RPMI8226 (cell line): ENCODE measurements around the gene NFS1.
"Not testable (repeated sequence)": the region's sequence is repeated elsewhere in the genome, so short reads cannot be mapped to it uniquely, and the experiment has no call there.

Source experiments
- DNase-seq: peaks from one replicate; pipeline ENCODE4 v3.0.0-alpha.2; 2015

The NFS1 gene

DNA sequence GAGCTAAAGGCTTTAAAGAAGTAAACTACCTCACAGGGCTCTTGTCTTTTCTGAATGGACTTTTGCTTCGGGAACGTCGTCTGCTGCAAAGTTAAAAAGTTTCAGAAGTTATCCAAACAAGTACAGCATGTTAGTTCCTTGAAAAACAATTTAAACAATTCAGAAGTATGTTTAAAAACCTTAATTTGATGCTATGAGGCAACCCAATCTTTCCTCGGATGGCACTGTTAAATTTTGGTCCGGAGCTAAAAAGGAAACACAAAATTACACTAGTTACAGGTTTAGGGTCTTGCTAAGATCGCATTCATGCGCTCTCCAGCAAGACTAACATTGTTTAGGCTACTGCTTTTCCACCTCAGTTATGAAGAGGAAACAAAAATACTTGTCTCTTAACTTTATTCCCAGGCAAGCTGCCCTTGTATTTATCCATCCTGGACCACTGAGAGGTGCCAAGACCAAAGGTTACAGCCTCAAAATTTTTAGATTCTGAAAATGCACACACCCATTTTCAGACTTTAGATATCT is 30.2 kb upstream of the NFS1 start:
- no peak for DNase-seq

DNA sequence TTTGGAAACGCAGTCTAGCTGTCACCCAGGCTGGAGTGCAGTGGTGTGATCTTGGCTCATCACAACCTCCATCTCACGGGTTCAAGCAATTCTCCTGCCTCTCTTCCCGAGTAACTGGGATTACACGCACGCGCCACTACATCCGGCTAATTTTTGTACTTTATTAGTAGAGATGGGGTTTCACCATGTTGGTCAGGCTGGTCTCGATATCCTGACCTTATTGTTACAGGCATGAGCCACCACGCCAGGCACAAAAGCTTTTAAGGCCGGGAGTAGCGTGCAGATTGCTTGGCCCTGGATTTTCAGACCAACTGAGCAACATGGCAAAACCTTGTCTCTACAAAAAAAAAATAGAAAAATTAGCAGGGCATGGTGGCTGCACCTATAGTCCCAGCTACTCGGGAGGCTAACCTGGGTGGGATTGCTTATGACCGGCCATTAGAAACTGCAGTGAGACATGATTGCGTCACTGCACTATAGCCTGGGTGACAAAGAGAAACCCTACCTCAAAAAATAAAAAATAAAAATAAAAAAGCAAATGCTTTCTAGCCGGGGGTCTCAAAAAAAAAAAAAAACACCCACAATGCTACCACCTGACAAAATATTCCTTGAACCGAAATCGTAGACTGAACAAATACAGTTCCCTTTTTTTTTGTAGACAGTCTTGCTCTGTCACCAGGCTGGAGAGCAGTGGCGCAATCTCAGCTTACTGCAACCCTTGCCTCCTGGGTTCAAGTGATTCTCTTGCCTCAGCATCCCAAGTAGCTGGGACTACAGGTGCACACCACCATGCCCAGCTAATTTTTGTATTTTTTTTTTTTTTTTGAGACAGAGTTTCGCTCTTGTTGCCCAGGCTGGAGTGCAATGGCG is 27.9 kb upstream of the NFS1 start:
- no peak for DNase-seq

DNA sequence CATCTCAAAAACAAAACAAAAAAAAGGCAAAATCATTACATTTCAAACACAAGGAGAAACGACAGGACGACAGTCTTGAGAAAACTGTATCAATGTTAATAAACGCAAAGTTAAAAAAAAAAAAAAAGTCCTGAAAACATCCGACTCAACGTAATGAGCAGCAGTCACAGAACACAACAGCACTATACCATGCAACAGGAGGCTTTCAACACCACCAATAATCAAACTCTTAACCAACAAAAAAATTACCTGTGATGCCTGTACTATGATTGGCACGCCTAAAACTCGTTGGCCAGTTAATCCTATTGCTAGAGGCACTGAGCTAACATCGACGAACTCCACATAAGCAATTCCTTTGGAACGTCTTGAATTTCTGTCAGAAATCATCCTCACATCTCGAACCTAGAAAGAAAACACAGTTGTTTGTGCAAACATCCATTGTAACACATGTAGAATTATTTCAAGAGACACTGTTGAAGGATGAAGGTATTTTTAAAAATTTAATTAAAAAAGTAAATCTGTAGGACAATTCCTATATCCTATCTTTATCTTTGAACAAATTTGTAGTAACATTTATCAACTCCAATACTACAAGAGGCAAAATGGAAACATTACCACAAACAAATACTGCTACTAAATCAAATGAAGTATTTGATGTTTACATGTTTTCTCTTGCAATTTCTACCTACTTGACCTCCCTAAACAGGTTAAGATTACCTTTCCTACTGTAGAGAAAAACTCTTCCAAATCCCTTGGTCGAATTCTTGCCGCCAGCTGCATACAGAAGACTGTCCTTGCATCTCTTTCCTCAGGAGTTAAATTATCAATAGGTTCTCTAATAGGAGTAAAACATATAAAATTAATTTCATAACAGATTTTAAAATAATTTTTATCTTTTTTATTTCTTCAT is 25.4 kb upstream of the NFS1 start:
- no peak for DNase-seq

DNA sequence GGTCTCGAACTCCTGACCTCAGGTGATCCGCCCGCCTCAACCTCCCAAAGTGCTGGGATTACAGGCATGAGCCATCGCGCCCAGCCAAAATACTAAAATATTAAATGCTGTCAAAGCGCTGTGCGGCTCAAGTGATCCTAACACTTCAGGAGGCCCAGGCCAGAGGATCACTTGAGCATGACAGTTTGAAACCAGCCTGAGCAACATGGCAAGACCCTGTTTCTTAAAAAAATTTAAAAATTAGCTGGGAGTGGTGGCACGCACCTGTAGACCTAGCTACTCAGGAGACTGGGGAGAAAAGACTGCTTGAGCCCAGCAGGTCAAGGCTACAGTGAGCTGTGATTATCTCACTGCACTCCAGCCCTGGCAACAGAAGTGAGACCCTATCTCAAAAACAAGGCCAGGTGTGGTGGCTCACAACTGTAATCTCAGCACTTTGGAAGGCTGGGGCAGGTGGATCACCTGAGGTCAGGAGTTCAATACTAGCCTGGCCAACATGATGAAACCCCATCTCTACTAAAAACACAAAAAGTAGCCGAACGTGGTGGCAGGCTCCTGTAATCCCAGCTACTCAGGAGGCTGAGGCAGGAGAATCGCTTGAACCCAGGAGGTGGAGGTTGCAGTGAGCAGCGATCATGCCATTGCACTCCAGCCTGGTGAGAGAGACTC is 24.6 kb upstream of the NFS1 start:
- DNase-seq = not testable (repeated sequence)

DNA sequence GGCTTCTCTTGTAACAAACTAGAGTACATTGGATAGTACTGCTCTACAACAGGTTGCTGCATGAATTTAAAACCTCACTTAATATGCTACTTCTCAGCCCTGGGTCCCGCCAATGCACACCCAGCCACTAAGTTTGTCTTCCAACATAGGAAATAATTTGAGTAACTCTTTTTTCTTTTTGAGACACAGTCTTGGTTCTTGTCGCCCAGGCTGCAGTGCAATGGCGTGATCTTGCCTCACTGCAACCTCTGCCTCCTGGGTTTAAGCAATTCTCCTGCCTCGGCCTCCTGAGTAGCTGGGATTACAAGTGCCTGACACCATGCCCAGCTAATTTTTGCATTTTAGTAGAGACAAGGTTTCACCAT is 24.1 kb upstream of the NFS1 start:
- not testable (repeated sequence) for DNase-seq

DNA sequence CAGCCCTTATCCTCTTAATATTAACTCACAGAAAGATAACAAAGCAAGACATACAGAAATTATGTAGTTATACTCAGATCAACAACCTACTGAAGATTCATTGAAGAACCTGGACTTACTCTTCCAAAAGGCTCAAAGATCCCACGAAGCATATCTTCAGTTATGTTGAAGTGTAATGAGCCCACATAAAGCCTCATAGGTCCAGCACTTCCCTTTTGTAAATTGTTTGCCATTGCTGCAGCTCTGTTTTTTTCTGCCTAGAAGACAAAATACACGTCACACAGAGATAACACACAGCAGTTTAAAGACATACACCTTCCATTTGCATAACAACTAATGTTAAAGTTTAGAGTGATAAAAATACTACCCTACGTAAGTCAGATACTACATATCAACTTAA is 22.5 kb upstream of the NFS1 start:
- DNase-seq = no peak

DNA sequence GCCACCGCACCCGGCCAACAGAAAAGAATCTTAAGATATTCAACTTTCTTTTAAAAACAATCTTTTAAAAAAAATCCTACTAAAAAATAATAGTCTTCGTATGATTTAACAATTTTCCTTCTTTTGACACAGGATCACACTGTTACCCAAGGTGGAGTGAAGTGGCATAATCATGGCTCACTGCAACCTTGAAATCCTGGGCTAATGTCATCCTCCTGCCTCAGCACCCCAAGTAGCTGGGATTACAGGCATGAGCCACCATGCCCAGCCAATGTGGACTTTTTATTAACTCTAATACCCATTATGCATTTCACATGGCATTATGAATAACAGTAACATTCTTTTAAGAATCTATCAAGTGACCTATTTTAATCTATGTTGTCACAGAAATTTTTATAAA is 22.1 kb upstream of the NFS1 start:
- DNase-seq = no peak

DNA sequence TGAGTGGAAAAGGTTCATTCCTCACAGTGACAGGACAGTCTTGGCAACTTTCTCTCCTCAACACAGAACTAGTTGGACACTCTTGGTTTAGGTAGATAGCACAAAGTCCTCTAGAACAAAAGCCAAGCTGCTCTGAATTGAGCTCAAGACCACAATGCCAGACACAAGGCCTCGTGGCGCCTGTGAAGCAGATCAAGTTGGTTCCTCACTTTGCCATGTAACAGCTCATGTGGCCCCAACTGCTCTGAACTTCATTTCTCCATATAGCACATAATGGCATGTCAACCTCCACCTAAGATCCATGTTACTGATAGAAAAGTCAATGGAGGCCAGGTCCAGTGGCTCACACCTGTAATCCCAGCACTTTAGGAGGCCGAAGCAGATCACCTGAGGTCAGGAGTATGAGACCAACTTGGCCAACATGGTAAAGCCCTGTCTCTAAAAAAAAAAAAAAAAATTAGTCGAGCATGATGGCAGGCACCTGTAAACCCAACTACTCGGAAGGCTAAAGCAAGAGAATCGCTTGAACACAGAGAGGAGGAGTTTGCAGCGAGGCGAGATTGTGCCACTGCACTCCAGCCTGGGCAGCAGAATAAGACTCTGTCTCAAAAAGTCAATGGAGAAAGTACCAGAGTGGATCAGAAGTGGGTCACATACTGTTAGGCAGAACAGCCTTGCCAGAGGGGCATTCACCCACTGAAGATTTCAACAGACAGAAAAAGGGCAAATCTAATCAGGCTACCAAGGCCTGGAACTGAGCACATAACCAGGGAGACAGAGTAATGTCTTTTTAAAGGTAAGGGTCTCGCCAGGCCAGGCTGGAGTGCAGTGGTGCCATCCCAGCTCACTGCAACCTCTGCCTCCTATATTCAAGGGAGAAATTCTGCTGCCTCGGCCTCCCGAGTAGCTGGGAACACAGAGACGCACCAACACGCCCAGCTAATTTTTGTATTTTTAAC is 21.3 kb upstream of the NFS1 start:
- DNase-seq = no peak

DNA sequence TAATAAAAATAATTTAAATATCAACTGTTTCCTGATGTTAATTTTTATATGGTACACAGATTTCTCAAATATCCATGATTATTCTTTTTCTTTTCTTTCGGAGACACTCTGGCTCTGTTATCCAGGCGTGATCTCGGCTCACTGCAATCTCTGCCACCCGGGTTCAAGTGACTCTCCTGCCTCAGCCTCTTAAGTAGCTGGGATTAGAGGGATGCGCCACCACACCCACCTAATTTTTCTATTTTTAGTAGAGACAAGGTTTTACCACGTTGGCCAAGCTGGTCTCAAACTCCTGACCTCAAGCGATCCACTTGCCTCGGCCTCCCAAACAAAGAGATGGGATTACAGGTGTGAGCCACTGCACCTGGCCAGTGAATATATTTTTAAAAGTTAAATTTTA is 20.6 kb upstream of the NFS1 start:
- DNase-seq = no peak

DNA sequence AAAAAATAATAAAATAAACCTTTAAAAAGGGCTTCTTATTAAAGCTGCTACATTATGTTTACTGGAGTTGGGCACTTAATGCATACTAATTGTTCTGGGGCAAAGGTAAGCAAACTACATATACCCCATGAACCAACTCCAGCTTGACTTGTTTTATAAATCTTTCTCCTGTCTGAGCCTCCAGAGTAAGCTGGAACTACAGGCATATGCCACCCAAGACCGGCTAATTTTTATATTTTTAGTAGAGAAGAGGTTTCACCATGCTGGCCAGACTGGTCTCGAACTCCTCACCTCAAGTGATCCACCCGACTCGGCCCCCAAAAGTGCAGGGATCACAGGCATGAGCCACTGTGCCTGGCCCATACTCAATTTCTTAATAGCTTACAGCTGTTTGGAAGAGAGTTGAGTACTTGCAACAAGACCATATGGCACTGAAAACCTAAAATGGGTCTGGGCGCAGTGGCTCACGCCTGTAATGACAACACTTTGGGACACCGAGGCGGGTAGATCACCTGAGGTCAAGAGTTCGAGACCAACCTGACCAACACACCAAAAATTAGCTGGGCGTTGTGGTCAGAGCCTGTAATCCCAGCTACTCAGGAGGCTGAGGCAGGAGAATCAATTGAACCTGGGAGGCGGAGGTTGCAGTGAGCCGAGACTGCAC is 20.0 kb upstream of the NFS1 start:
- no peak for DNase-seq

DNA sequence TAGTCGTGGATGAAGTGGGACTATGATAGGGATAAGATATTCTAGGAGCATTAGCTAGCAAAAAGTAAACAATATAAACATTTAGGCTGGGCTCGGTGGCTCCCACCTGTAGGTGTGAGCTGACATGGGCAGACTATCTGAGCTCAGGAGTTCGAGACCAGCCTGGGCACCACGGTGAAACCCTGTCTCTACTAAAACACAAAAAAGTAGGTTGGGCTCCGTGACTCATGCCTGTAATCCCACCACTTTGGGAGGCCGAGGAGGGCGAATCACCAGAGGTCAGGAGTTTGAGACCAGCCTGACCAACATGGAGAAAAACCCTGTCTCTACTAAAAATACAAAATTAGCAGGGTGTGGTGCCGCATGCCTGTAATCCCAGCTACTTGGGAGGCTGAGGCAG is 19.2 kb upstream of the NFS1 start:
- DNase-seq = not testable (repeated sequence)

DNA sequence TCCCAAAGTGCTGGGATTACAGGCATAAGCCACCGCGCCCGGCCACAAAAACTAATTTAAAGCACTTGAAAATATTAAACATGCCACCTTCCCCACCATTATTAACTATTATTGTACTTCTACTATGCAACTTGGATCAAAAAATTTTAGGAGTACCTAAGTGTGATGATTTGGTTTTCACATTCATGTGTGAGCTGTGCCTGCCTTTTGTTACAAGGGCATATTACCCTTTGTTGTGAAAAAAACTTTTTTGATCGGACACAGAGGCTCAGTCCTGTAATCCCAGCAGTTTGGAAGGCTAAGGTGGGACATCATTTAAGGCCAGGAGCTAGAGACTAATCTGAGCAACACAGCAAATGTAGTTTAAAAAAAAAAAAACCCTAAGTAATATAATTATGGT is 17.2 kb upstream of the NFS1 start:
- no peak for DNase-seq

DNA sequence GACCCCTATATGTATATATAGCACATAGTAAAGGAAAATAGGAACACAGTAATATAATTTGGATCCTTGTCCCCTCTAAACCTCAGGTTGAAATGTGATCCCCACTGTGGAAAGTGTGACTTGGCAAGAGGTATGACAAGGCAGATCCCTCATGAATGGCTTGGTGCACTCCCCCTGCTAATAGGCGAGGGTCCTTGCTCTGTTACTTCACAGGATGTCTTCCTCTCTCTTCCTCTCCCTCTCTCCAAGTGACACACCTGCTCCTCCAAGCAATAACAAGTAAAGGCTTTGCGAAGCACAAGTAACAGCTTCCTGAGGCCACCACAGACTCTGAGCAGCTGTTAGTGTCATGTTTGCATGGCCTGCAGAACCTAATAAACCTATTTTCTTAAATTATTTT is 16.5 kb upstream of the NFS1 start:
- no peak for DNase-seq

DNA sequence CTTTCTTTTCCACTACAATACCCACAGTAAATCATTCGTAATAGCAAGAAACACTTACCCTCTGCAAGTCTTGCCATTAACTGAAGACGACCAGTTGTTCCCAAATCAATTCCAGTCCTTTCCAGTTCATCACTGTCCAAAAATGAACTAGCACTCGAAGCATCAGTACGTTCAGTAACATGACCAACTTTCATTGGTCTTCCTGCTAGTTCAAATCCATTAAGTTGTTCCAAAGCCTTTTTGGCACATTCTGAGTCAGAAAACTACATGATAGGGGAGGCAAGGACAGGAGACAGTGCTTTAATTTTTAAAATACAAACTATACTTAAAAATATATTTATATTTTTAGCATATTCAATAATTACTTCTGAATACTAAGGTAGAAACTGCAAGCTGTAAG is 15.0 kb upstream of the NFS1 start:
- no peak for DNase-seq

DNA sequence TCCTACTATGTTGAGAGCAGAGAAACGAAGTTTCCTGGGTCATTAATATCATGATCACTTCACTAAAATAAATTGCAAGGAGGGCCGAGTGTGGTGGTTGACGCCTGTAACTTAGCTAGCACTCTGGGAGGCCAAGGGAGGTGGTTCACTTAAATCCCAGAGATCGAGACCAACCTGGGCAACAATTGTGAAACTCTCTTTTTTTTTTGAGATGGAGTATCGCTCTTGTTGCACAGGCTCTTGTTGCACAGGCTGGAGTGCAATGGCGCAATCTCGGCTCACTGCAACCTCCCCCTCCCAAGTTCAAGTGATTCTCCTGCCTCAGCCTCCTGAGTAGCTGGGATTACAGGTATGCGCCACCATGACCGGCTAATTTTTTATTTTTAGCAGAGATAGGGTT is 14.0 kb upstream of the NFS1 start:
- not testable (repeated sequence) for DNase-seq

DNA sequence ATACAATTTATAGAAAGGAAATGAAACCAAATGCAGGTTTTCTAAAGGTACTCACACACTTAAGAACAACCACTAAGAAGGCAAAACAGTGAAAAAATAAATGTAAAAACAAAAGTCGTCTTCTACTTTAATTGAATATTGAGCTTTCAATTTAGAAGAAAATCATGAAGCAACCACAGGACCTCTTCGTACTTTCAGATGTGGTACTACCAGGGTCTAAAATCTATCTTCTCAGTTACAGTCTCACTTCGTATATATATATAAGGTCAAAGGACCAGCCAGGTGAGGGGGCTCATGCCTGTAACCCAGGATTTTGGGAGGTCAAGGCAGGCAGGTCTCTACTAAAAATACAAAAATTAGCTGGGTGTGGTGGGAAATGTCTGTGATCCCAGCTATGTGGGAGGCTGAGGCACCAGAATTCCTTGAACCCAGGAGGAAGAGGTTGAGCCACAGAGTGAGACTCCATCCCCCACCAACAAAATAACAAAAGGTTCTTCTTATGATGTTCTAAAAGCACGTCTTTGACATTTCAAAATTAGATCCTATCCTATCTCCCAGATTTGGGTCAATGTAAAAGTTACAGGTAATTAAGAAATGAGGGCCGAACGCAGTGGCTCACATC is 12.5 kb upstream of the NFS1 start:
- no peak for DNase-seq

DNA sequence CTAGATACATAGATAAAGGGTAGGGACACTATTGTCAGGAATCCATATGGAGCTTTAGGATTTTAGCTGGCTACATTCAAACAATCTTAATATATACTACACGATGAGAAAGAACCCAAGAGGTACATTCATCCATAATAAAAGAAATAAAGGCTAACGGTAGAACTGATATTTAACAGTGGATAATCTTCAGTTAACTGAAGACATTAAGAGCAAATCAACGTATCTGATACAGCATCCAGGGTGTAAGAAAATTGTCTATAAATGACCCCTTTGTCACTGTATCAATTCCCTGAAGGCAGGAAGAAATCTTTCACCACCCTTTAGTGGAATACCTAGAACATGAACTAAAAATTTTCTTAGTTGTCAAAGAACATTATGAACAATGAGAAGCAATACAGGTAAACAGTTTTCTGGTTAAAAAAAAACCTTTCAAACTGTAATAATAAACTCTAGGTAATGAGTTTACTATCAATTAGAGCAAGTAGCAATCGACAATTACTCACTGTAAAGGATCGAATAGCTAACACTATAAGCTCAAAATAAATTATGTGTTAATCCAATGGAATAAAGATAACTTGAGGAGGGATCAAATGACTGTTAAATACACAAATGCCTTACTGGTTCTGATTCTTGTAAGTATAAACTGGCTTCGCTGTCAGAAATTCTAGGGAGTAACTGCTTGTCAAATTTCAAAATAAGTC is 11.9 kb upstream of the NFS1 start:
- no peak for DNase-seq

DNA sequence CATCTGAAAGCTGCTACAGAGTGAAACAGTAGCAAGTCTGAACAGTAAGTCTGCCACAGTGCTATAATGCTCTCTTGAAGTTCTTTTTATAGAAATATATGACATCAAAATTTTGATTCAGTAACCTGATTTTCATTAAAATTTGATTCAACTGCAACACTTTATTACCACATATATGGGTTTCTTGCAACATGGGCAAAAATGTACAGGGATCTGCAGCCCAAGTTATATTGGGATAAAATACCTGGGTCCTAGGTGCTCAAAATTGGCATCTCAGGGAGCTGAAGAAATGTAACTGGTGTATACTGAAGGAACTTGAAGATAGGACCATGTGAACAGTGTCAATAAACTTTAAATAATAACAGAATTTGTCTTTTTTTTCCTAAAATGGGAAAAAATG is 10.9 kb upstream of the NFS1 start:
- DNase-seq = no peak

DNA sequence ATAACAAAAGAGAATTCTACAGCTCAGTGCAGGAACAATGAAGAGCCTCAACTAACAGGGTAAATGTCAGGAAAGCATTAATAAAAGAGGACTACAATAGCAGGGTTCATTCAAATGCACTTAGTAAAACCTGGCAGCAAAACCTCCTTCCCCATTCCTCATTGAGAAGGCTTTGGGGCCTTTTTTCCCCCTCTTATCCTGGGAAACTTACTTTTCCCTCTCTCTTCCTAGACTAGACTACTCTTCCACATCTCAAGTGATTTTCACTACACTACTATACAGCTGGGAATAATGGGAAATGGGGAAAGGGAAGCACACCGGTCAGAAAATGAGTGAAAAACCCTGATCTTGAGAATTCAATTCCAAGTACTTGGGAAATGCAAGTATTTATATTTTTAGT is 10.1 kb upstream of the NFS1 start:
- DNase-seq = no peak

DNA sequence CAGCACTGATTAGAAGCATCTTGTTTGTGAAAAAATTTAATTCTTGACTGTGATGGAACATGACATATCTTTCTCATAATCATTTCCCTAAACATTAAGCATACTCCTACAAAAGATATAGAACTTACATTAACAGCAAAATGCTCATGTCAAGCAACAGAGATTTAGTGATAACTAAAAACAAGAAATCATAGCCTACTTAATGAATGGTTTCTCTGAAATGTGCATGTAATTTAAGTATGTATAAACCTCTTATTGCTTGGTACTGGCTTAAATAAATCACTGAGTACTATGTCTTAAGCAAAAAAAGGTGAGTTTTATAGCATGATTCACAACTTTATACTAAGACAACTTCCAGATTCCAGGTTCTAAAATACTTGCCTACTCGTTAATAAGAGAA is 9.3 kb upstream of the NFS1 start:
- DNase-seq = no peak
